Activated CD4-positive, alpha-beta T cell treated with anti-CD3 and anti-CD28 coated beads, Interleukin-2, amount 10 ng/mL, durations not matched to agents 7 days and 5 days (primary cell): ENCODE data around the gene TMEM178A. TPM values are rescaled to one million over a fixed set of nuclear protein-coding genes. Genes with fewer than 3 reads are reported as not detected.

ENCODE experiments used
- CTCF ChIA-PET: fragments of 350-600 bp; sonication (Branson Sonifier 250); formaldehyde crosslinking; loops from one replicate; lab custom pipeline; 2021; ENCODE audit warnings: antibody characterized with exemption; lab: Charles Lee
- POLR2A ChIA-PET: fragments of 350-600 bp; sonication (Branson Sonifier 250); formaldehyde crosslinking; loops from one replicate; lab custom pipeline; 2021; ENCODE audit warnings: antibody characterized with exemption; lab: Charles Lee
- DNase-seq: peaks from one replicate; pipeline ENCODE4 v3.0.0-alpha.2; 2020
- H3K27ac Mint-ChIP-seq: one replicate; pipeline ENCODE4 v1.8.0; 2021; ENCODE audit warnings: mild to moderate bottlenecking, moderate library complexity, mixed read lengths
- H3K27me3 Mint-ChIP-seq: one replicate; pipeline ENCODE4 v1.8.0; 2021; ENCODE audit warnings: mixed read lengths
- H3K36me3 Mint-ChIP-seq: one replicate; pipeline ENCODE4 v1.8.0; 2021; ENCODE audit warnings: low read depth, mixed read lengths
- H3K4me1 Mint-ChIP-seq: one replicate; pipeline ENCODE4 v1.8.0; 2021; ENCODE audit warnings: mixed read lengths
- H3K4me3 Mint-ChIP-seq: one replicate; pipeline ENCODE4 v1.8.0; 2021; ENCODE audit warnings: mild to moderate bottlenecking, moderate library complexity, mixed read lengths
- H3K9me3 Mint-ChIP-seq: one replicate; pipeline ENCODE4 v1.8.0; 2021; ENCODE audit warnings: mixed read lengths
- total RNA-seq, 2 experiments: library from RNA; stranded (reverse); gene quantifications; one replicate each; pipeline ENCODE4 v1.2.3, GENCODE V29; 2021

TMEM178A gene
- total RNA-seq, 2 experiments from 2014 or later = 0.32 TPM; not detected in 1

- H3K27ac Mint-ChIP-seq = no peak overlapping the region
- CTCF ChIA-PET = interaction anchor here (1.3 kb wide), 1 partner anchor 12 kb away, joined by 3 read pairs; no protein-coding TSS in a partner anchor
- DNase-seq = no peak
- no peaks in the 10 kb centered on the region for H3K36me3 Mint-ChIP-seq
- POLR2A ChIA-PET = no interaction called here
- no peak overlapping the region for H3K4me3 Mint-ChIP-seq
- no peaks in the 10 kb centered on the region for H3K9me3 Mint-ChIP-seq
- no peaks in the 10 kb centered on the region for H3K4me1 Mint-ChIP-seq
- peaks cover 31% of the 10 kb centered on the region for H3K27me3 Mint-ChIP-seq
Measured at GRCh38 chr2:39689272-39689841, 23.6 kb downstream of the TMEM178A start.

- Mint-ChIP-seq H3K9me3 (no peaks in the 10 kb centered on the region), H3K36me3 (no peaks in the 10 kb centered on the region), H3K4me1 (no peaks in the 10 kb centered on the region), H3K27me3 (peaks cover 29% of the 10 kb centered on the region), H3K27ac (no peak overlapping the region), H3K4me3 (no peak overlapping the region)
- no peak for DNase-seq
- ChIA-PET CTCF (no interaction called here), POLR2A (no interaction called here)
Measured at GRCh38 chr2:39689876-39690275, 24.2 kb downstream of the TMEM178A start.

GRCh38 chr2:39693245-39693644 is 27.5 kb downstream of the TMEM178A start:
- H3K27ac Mint-ChIP-seq = no peak overlapping the region
- POLR2A ChIA-PET = no interaction called here
- H3K9me3 Mint-ChIP-seq = no peaks in the 10 kb centered on the region
- CTCF ChIA-PET = no interaction called here
- no peaks in the 10 kb centered on the region for H3K4me1 Mint-ChIP-seq
- DNase-seq = no peak
- no peak overlapping the region for H3K4me3 Mint-ChIP-seq
- H3K36me3 Mint-ChIP-seq = no peaks in the 10 kb centered on the region
- H3K27me3 Mint-ChIP-seq = peaks cover 37% of the 10 kb centered on the region

GRCh38 chr2:39696101-39696553 is 30.4 kb downstream of the TMEM178A start:
- CTCF ChIA-PET = no interaction called here
- Mint-ChIP-seq H3K36me3 (peaks cover under 1% of the 10 kb centered on the region), H3K4me3 (no peak overlapping the region), H3K27me3 (peaks cover 33% of the 10 kb centered on the region), H3K9me3 (peaks cover 3% of the 10 kb centered on the region), H3K4me1 (no peaks in the 10 kb centered on the region), H3K27ac (no peak overlapping the region)
- DNase-seq = no peak
- POLR2A ChIA-PET = no interaction called here

GRCh38 chr2:39696838-39697237 is 31.1 kb downstream of the TMEM178A start:
- ChIA-PET POLR2A (no interaction called here), CTCF (no interaction called here)
- H3K27ac Mint-ChIP-seq = no peak overlapping the region
- H3K36me3 Mint-ChIP-seq = peaks cover 3% of the 10 kb centered on the region
- peaks cover 8% of the 10 kb centered on the region for H3K9me3 Mint-ChIP-seq
- no peaks in the 10 kb centered on the region for H3K4me1 Mint-ChIP-seq
- no peak overlapping the region for H3K4me3 Mint-ChIP-seq
- peaks cover 37% of the 10 kb centered on the region for H3K27me3 Mint-ChIP-seq
- DNase-seq = no peak

- CTCF ChIA-PET = no interaction called here
- peaks cover 37% of the 10 kb centered on the region for H3K27me3 Mint-ChIP-seq
Measured at GRCh38 chr2:39697454-39697853, 31.7 kb downstream of the TMEM178A start.

GRCh38 chr2:39701137-39701536 is 35.4 kb downstream of the TMEM178A start:
- Mint-ChIP-seq H3K9me3 (peaks cover 10% of the 10 kb centered on the region), H3K27ac (no peak overlapping the region), H3K4me1 (no peaks in the 10 kb centered on the region), H3K36me3 (peaks cover 3% of the 10 kb centered on the region), H3K4me3 (no peak overlapping the region), H3K27me3 (peaks cover 31% of the 10 kb centered on the region)
- ChIA-PET CTCF (interaction anchor here (1.3 kb wide), 1 partner anchor 12 kb away, joined by 3 read pairs; no protein-coding TSS in a partner anchor), POLR2A (no interaction called here)
- DNase-seq = no peak

More at GRCh38 chr2:39697454-39697853, 31.7 kb downstream of the TMEM178A start:
- no peak overlapping the region for H3K27ac Mint-ChIP-seq
- no peak overlapping the region for H3K4me3 Mint-ChIP-seq
- POLR2A ChIA-PET = no interaction called here
- H3K36me3 Mint-ChIP-seq = peaks cover 3% of the 10 kb centered on the region
- H3K4me1 Mint-ChIP-seq = no peaks in the 10 kb centered on the region
- peaks cover 10% of the 10 kb centered on the region for H3K9me3 Mint-ChIP-seq
- no peak for DNase-seq

- no peak overlapping the region for H3K4me3 Mint-ChIP-seq
- CTCF ChIA-PET = interaction anchor here (0.6 kb wide), 1 partner anchor 404 kb away, joined by 4 read pairs; no protein-coding TSS in a partner anchor
- H3K4me1 Mint-ChIP-seq = no peaks in the 10 kb centered on the region
- no peak overlapping the region for H3K27ac Mint-ChIP-seq
- POLR2A ChIA-PET = no interaction called here
- H3K9me3 Mint-ChIP-seq = peaks cover 10% of the 10 kb centered on the region
- DNase-seq = no peak
- H3K27me3 Mint-ChIP-seq = peaks cover 25% of the 10 kb centered on the region
- H3K36me3 Mint-ChIP-seq = peaks cover 3% of the 10 kb centered on the region
Measured at GRCh38 chr2:39703181-39703872, 37.6 kb downstream of the TMEM178A start.

- H3K27me3 Mint-ChIP-seq = peaks cover 25% of the 10 kb centered on the region
- POLR2A ChIA-PET = no interaction called here
- H3K9me3 Mint-ChIP-seq = peaks cover 10% of the 10 kb centered on the region
- H3K27ac Mint-ChIP-seq = no peak overlapping the region
- CTCF ChIA-PET = no interaction called here
- no peak overlapping the region for H3K4me3 Mint-ChIP-seq
- peaks cover 3% of the 10 kb centered on the region for H3K36me3 Mint-ChIP-seq
- no peaks in the 10 kb centered on the region for H3K4me1 Mint-ChIP-seq
- DNase-seq = no peak
Measured at GRCh38 chr2:39704540-39704939, 38.8 kb downstream of the TMEM178A start.

GRCh38 chr2:39705638-39706037 is 39.9 kb downstream of the TMEM178A start:
- Mint-ChIP-seq H3K4me3 (no peak overlapping the region), H3K4me1 (no peaks in the 10 kb centered on the region), H3K9me3 (peaks cover 8% of the 10 kb centered on the region), H3K27ac (no peak overlapping the region), H3K27me3 (peaks cover 20% of the 10 kb centered on the region), H3K36me3 (peaks cover 3% of the 10 kb centered on the region)
- ChIA-PET CTCF (no interaction called here), POLR2A (no interaction called here)
- DNase-seq = no peak

GRCh38 chr2:39706312-39706711 is 40.6 kb downstream of the TMEM178A start:
- peaks cover under 1% of the 10 kb centered on the region for H3K36me3 Mint-ChIP-seq
- H3K4me1 Mint-ChIP-seq = no peaks in the 10 kb centered on the region
- H3K9me3 Mint-ChIP-seq = peaks cover 6% of the 10 kb centered on the region
- H3K4me3 Mint-ChIP-seq = no peak overlapping the region
- no peak overlapping the region for H3K27ac Mint-ChIP-seq
- H3K27me3 Mint-ChIP-seq = peaks cover 16% of the 10 kb centered on the region
- POLR2A ChIA-PET = no interaction called here
- no peak for DNase-seq
- CTCF ChIA-PET = no interaction called here

GRCh38 chr2:39706945-39707344 is 41.2 kb downstream of the TMEM178A start:
- CTCF ChIA-PET = no interaction called here

GRCh38 chr2:39708003-39708402 is 42.3 kb downstream of the TMEM178A start:
- ChIA-PET CTCF (no interaction called here), POLR2A (no interaction called here)
- H3K4me3 Mint-ChIP-seq = no peak overlapping the region
- no peaks in the 10 kb centered on the region for H3K36me3 Mint-ChIP-seq
- no peak overlapping the region for H3K27ac Mint-ChIP-seq
- H3K27me3 Mint-ChIP-seq = peaks cover 8% of the 10 kb centered on the region
- no peaks in the 10 kb centered on the region for H3K9me3 Mint-ChIP-seq
- DNase-seq = no peak
- H3K4me1 Mint-ChIP-seq = no peaks in the 10 kb centered on the region

More at GRCh38 chr2:39706945-39707344, 41.2 kb downstream of the TMEM178A start:
- POLR2A ChIA-PET = no interaction called here
- H3K27me3 Mint-ChIP-seq = peaks cover 13% of the 10 kb centered on the region
- no peak overlapping the region for H3K27ac Mint-ChIP-seq
- no peaks in the 10 kb centered on the region for H3K36me3 Mint-ChIP-seq
- H3K4me3 Mint-ChIP-seq = no peak overlapping the region
- H3K4me1 Mint-ChIP-seq = no peaks in the 10 kb centered on the region
- DNase-seq = no peak
- peaks cover 1% of the 10 kb centered on the region for H3K9me3 Mint-ChIP-seq
